NK-92 (cell line): ENCODE results near the gene CD99L2.

Experiments
- DNase-seq: peaks from one replicate; lab custom pipeline; 2025; ENCODE audit not compliant: unreplicated experiment; lab: John Stamatoyannopoulos, UW

CD99L2 gene

GRCh38 chrX:150806827-150807226, 91.6 kb downstream of the CD99L2 start:
- DNase-seq: no peak

GRCh38 chrX:150805736-150806135, 92.7 kb downstream of the CD99L2 start:
- no peak for DNase-seq

- DNase-seq: no peak
Observed at GRCh38 chrX:150792949-150793527, 105.4 kb downstream of the CD99L2 start.

GRCh38 chrX:150790021-150790420, 108.4 kb downstream of the CD99L2 start:
- no peak for DNase-seq

GRCh38 chrX:150781677-150782076, 116.8 kb downstream of the CD99L2 start:
- no peak for DNase-seq

GRCh38 chrX:150779385-150779784, 119.1 kb downstream of the CD99L2 start:
- no peak for DNase-seq

- DNase-seq: no peak
Observed at GRCh38 chrX:150777328-150777992, 121.0 kb downstream of the CD99L2 start.

- no peak for DNase-seq
Observed at GRCh38 chrX:150775569-150776350, 122.7 kb downstream of the CD99L2 start.

- no peak for DNase-seq
Observed at GRCh38 chrX:150774798-150775568, 123.5 kb downstream of the CD99L2 start.

GRCh38 chrX:150773634-150774033, 124.8 kb downstream of the CD99L2 start:
- no peak for DNase-seq

- DNase-seq: no peak
Observed at GRCh38 chrX:150773117-150773516, 125.4 kb downstream of the CD99L2 start.

- no peak for DNase-seq
Observed at GRCh38 chrX:150772150-150772970, 126.1 kb downstream of the CD99L2 start.

GRCh38 chrX:150771116-150771515, 127.4 kb downstream of the CD99L2 start:
- no peak for DNase-seq

GRCh38 chrX:150770623-150771022, 127.8 kb downstream of the CD99L2 start:
- DNase-seq: no peak

GRCh38 chrX:150769408-150769807, 129.1 kb downstream of the CD99L2 start:
- DNase-seq: no peak

GRCh38 chrX:150768580-150769190, 129.8 kb downstream of the CD99L2 start:
- no peak for DNase-seq

GRCh38 chrX:150768132-150768485, 130.4 kb downstream of the CD99L2 start:
- no peak for DNase-seq

GRCh38 chrX:150767475-150768131, 130.9 kb downstream of the CD99L2 start:
- no peak for DNase-seq

- no peak for DNase-seq
Observed at GRCh38 chrX:150767045-150767395, 131.4 kb downstream of the CD99L2 start.
